ENCODE data around the gene WDR62. TPM values are rescaled to one million over a fixed set of nuclear protein-coding genes. Genes with fewer than 3 reads are reported as not detected.

Gene WDR62
- total and polyA plus RNA-seq, 2 donors (not counting 3 experiments of a cell fraction or from before 2014, with no cell fraction given), result 8.0 to 13.4 TPM

GRCh38 chr19:36142496-36142895 lies 87.8 kb downstream of the WDR62 start:
- Histone ChIP-seq H3K4me2 (ENCODE audit: insufficient read depth, low read length) (no peak overlapping the region), H2AFZ (ENCODE audit: low read depth, low read length) (no peak overlapping the region), H3K9me3 (replicated peaks; ENCODE audit: control insufficient read depth, insufficient read depth, low read length) (no peaks in the 10 kb centered on the region), H3K9ac (replicated peaks; ENCODE audit: extremely low read depth, insufficient read depth, low read length) (no peak overlapping the region), H3K27ac (ENCODE audit: insufficient read depth, low read depth, low read length) (no peak overlapping the region), H3K27me3 (ENCODE audit: control insufficient read depth in 2 of 2, insufficient read depth in 2 of 2, low read length in 2 of 2) (no peaks in the 10 kb centered on the region), H3K4me3 (replicated peaks in 1 of 3; ENCODE audit: insufficient read depth in 1 of 3, low read depth in 1 of 3, low read length in 3 of 3) (no peak overlapping the region), H4K20me1 (replicated peaks; ENCODE audit: control insufficient read depth, extremely low read depth, insufficient read depth, low read length) (no peaks in the 10 kb centered on the region), H3K9me1 (replicated peaks; ENCODE audit: control insufficient read depth, extremely low read depth, insufficient read depth, low read length) (no peaks in the 10 kb centered on the region), H3K4me1 (ENCODE audit: control insufficient read depth, extremely low read depth, insufficient read depth, low read length) (peaks cover 12% of the 10 kb centered on the region), H3K36me3 (ENCODE audit: control insufficient read depth in 2 of 2, extremely low read depth in 1 of 2, insufficient read depth in 2 of 2, low read length in 2 of 2) (peaks cover 12 to 36% of the 10 kb centered on the region in 2 experiments), H3K79me2 (ENCODE audit: control insufficient read depth, insufficient read depth, low read length) (peaks cover 21% of the 10 kb centered on the region)
- BruUV-seq (replicated peaks), result no TSS peak
- DNase-seq (ENCODE audit: low read depth, low spot score), result no peak
- dilution Hi-C loops (cut with MboI; ENCODE audit: extremely low pct_ligation_motif_present, low sequenced_read_pairs) (no loop called here), intact Hi-C loops (cut with micrococcal nuclease) (no loop called here)
- no peak for FAIRE-seq
- ChIA-PET POLR2A (no interaction called here), CTCF (no interaction called here)
- TF ChIP-seq JUN (IDR thresholded peaks at IDR 0.05; ENCODE audit: borderline replicate concordance, insufficient read depth, insufficient read length, low read depth), result no peak

DNA sequence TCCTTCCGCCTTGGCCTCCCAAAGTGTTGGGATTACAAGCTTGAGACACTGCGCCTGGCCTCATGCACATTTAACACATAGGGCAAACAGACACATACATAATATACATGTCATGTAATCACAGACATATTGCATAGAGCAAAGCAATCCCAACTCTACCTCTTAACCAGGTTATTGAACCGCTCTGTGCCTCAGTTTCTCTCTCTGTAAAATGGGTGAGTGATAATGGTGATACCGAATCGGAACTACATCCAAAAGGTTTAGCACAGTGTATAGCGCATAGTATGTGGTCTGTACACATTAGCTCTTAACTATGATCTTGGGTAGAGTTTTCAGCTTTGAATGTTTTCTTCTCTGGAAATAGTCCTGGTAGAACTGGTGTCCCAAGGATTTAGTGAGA lies 89.9 kb downstream of the WDR62 start:
- POLR2A ChIA-PET, result interaction anchor here (0.6 kb wide), 1 partner anchor 73 kb away, joined by 3 read pairs; no protein-coding TSS in a partner anchor
- DNase-seq (ENCODE audit: low read depth, low spot score) (no peak), FAIRE-seq (no peak)
- CTCF ChIA-PET, result interaction anchor here (0.9 to 1.8 kb wide), 2 partner anchors 17 to 84 kb away, joined by 3 to 6 read pairs; no protein-coding TSS in a partner anchor
- Histone ChIP-seq H3K9ac (replicated peaks; ENCODE audit: extremely low read depth, insufficient read depth, low read length) (no peak overlapping the region), H3K79me2 (ENCODE audit: control insufficient read depth, insufficient read depth, low read length) (peaks cover 21% of the 10 kb centered on the region), H2AFZ (ENCODE audit: low read depth, low read length) (no peak overlapping the region), H3K4me2 (ENCODE audit: insufficient read depth, low read length) (no peak overlapping the region), H3K27ac (ENCODE audit: insufficient read depth, low read depth, low read length) (no peak overlapping the region), H4K20me1 (replicated peaks; ENCODE audit: control insufficient read depth, extremely low read depth, insufficient read depth, low read length) (no peaks in the 10 kb centered on the region), H3K4me1 (ENCODE audit: control insufficient read depth, extremely low read depth, insufficient read depth, low read length) (peaks cover 7% of the 10 kb centered on the region), H3K9me1 (replicated peaks; ENCODE audit: control insufficient read depth, extremely low read depth, insufficient read depth, low read length) (no peaks in the 10 kb centered on the region), H3K36me3 (ENCODE audit: control insufficient read depth in 2 of 2, extremely low read depth in 1 of 2, insufficient read depth in 2 of 2, low read length in 2 of 2) (peaks cover 18 to 45% of the 10 kb centered on the region in 2 experiments), H3K27me3 (ENCODE audit: control insufficient read depth in 2 of 2, insufficient read depth in 2 of 2, low read length in 2 of 2) (no peaks in the 10 kb centered on the region), H3K9me3 (replicated peaks; ENCODE audit: control insufficient read depth, insufficient read depth, low read length) (no peaks in the 10 kb centered on the region), H3K4me3 (replicated peaks in 1 of 3; ENCODE audit: insufficient read depth in 1 of 3, low read depth in 1 of 3, low read length in 3 of 3) (no peak overlapping the region)
- TF ChIP-seq JUN (IDR thresholded peaks at IDR 0.05; ENCODE audit: borderline replicate concordance, insufficient read depth, insufficient read length, low read depth) (no peak), EZH2 (IDR thresholded peaks at IDR 0.05; ENCODE audit: borderline replicate concordance, low read depth, low read length, severe bottlenecking) (no peak), POLR2A (IDR thresholded peaks at IDR 0.05; ENCODE audit: low read depth, low read length) (no peak), CTCF (IDR thresholded peaks at IDR 0.05; ENCODE audit: extremely low read depth in 1 of 2, insufficient read depth in 1 of 2, low read depth in 1 of 2, low read length in 2 of 2) (no peak), MYC (IDR thresholded peaks at IDR 0.05; ENCODE audit: low read depth, low read length) (no peak), MAX (IDR thresholded peaks at IDR 0.05; ENCODE audit: insufficient read depth, insufficient read length) (no peak), POLR2AphosphoS5 (IDR thresholded peaks at IDR 0.05; ENCODE audit: insufficient read depth, low read depth, low read length) (no peak), FOS (IDR thresholded peaks at IDR 0.05; ENCODE audit: borderline replicate concordance, insufficient read depth, low read length) (no peak), GATA2 (IDR thresholded peaks at IDR 0.05; ENCODE audit: insufficient read depth, insufficient read length, low read depth, low read length) (no peak)
- dilution Hi-C loops (cut with MboI; ENCODE audit: extremely low pct_ligation_motif_present, low sequenced_read_pairs) (no loop called here), intact Hi-C loops (cut with micrococcal nuclease) (no loop called here)
- no TSS peak for BruUV-seq (replicated peaks)

All from endothelial cell of umbilical vein (primary cell).